Thymus (tissue), 11 donors: ENCODE measurements around the gene CFAP157. TPM values are rescaled to one million over a fixed set of nuclear protein-coding genes. Genes with fewer than 3 reads are reported as not detected.

ENCODE experiments used
- DNase-seq, 9 donors: peaks; one replicate each; pipeline ENCODE4 v3.0.0-alpha.2; 2013; ENCODE audit warnings: low spot score in 9 of 9, low read depth in 6 of 9, missing footprints in 1 of 9
- H3K27ac ChIP-seq, 2 donors: one replicate each; pipeline ENCODE4 v1.5.1; 2013; ENCODE audit warnings: control low read depth in 1 of 2, low read depth in 1 of 2, low read length in 1 of 2, mild to moderate bottlenecking in 1 of 2, moderate library complexity in 1 of 2
- H3K27me3 ChIP-seq, 2 donors: one replicate each; pipeline ENCODE4 v1.5.1; 2013; ENCODE audit warnings: low read length in 1 of 2; ENCODE audit not compliant: control insufficient read depth in 2 of 2, insufficient read depth in 1 of 2
- H3K36me3 ChIP-seq, 2 donors: one replicate each; pipeline ENCODE4 v1.5.1; 2013; ENCODE audit warnings: low read length in 1 of 2, mild to moderate bottlenecking in 1 of 2, moderate library complexity in 1 of 2; ENCODE audit not compliant: control insufficient read depth in 2 of 2, insufficient read depth in 2 of 2
- H3K4me1 ChIP-seq, 2 donors: one replicate each; pipeline ENCODE4 v1.5.1; 2013; ENCODE audit warnings: low read length in 2 of 2; ENCODE audit not compliant: control insufficient read depth in 2 of 2, insufficient read depth in 2 of 2
- H3K4me3 ChIP-seq, 2 donors: one replicate each; pipeline ENCODE4 v1.5.1; 2013; ENCODE audit warnings: low read length in 2 of 2, control low read depth in 1 of 2, mild to moderate bottlenecking in 1 of 2
- H3K9me3 ChIP-seq, 2 donors: one replicate each; pipeline ENCODE4 v1.5.1; 2013; ENCODE audit warnings: low read length in 1 of 2, mild to moderate bottlenecking in 1 of 2; ENCODE audit not compliant: control insufficient read depth in 2 of 2, insufficient read depth in 1 of 2
- WGBS: extraction: QIAGEN DNeasy Blood & Tissue Kit; methylation state at CpG from one replicate; pipeline ENCODE4 v1.1.7; 2013; 5-methylcytosine and 5-hydroxymethylcytosine counted together
- polyA plus RNA-seq: library from polyadenylated mRNA; stranded (reverse); fragments of 200-250 nt; gene quantifications from one replicate; pipeline ENCODE4 v1.2.3, GENCODE V29; 2013
- total RNA-seq: library from RNA; stranded (reverse); fragments of 120-200 nt; gene quantifications from one replicate; pipeline ENCODE4 v1.2.4, GENCODE V29; 2013
- donor health status: healthy.

The CFAP157 gene
- total and polyA plus RNA-seq, 2 donors: 0.05 to 0.62 TPM

DNA sequence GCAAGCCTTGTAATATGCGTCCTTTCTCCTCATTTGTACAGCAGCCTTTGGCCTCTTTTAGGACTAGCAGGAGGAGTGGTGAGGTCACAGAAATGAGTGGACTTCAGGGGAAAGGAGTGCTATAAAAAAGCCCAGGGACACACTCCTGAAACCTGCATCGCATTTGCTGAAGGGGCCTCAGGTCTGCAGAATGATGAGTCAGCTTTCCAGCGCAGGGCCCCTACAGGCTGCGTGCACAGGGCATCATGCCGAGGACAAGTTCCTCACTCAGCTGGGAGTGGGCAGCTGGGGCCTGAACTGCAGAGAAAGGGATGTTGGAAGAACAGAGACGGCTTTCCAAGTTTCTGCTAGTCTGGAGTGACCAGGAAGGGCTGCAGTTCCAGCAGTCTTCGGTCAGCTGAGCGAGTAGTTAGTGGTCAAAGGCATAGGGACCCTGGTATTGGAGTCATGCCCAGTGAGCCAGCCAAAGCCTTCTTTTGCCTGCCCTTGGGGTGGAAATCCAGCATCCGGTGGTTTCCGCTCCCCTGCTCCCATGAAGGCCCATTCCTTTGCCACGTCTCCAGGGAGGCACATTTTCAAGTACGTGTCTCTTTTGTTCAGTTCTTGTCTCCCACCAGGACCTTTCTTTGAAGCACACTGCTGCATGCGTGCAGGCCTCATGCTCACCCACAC is 17.3 kb upstream of the CFAP157 start:
- Histone ChIP-seq H3K9me3 (no peaks in the 10 kb centered on the region), H3K36me3 (no peaks in the 10 kb centered on the region), H3K27me3 (no peaks in the 10 kb centered on the region), H3K4me1 (no peaks in the 10 kb centered on the region), H3K27ac (no peak overlapping the region), H3K4me3 (no peak overlapping the region)
- whole genome bisulfite sequencing: 90% methylated on average over 13 of the region's 13 CpGs
- DNase-seq: no peak

DNA sequence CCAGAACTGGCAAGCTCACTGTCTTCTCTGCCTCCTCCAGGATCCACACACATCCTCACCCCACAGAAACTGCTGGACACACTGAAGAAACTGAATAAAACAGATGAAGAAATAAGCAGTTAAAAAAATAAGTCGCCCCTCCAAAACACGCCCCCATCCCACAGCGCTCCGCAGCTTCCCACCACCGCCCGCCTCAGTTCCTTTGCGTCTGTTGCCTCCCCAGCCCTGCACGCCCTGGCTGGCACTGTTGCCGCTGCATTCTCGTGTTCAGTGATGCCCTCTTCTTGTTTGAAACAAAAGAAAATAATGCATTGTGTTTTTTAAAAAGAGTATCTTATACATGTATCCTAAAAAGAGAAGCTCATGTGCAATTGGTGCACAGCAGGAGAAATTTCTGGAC is 16.1 kb upstream of the CFAP157 start:
- no peaks in the 10 kb centered on the region for H3K36me3 ChIP-seq
- 96% methylated on average over 10 of the region's 10 CpGs for WGBS
- DNase-seq: no peak

DNA sequence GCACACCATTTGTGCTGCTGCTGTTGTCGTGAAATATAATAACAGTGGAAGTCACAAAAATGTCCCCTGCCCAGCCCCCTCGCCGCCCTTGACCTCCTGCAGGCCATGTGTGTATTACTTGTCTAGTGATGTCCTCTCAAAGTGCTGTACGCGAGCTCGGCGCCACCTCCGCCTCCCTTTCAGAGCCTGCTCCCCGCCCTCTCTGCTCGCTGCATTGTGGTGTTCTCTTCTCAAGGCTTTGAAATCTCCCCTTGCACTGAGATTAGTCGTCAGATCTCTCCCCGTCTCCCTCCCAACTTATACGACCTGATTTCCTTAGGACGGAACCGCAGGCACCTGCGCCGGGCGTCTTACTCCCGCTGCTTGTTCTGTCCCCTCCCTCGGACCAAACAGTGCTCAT is 14.7 kb upstream of the CFAP157 start:
- no peak for DNase-seq
- 95% methylated on average over 20 of the region's 20 CpGs for WGBS
- Histone ChIP-seq H3K4me1 (no peaks in the 10 kb centered on the region), H3K36me3 (no peaks in the 10 kb centered on the region), H3K4me3 (no peak overlapping the region), H3K27ac (no peak overlapping the region), H3K27me3 (no peaks in the 10 kb centered on the region), H3K9me3 (no peaks in the 10 kb centered on the region)

More for the DNA sequence above, 16.1 kb upstream of the CFAP157 start:
- H3K27me3 ChIP-seq: no peaks in the 10 kb centered on the region
- no peak overlapping the region for H3K27ac ChIP-seq
- H3K4me3 ChIP-seq: no peak overlapping the region
- H3K4me1 ChIP-seq: no peaks in the 10 kb centered on the region
- no peaks in the 10 kb centered on the region for H3K9me3 ChIP-seq

DNA sequence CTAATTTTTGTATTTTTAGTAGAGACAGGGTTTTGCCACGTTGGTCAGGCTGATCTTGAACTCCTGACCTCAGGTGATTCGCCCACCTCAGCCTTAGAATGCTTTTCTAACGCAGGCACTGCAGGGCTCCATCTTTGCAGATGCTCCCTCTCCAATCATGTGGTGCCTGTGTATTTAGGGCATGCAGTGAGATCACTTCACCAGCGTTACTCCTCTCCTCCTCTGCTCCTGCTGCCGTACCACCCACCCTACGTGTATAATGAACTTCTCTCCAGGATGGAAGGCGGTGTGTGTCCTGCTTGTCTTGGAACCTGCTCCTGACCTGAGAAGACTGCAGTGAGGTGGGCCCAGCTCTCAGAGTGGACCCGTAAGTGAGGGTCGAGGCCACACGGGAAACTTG is 13.6 kb upstream of the CFAP157 start:
- Histone ChIP-seq H3K36me3 (no peaks in the 10 kb centered on the region), H3K27me3 (no peaks in the 10 kb centered on the region), H3K9me3 (no peaks in the 10 kb centered on the region), H3K4me3 (no peak overlapping the region), H3K4me1 (no peaks in the 10 kb centered on the region), H3K27ac (no peak overlapping the region)
- DNase-seq: no peak
- WGBS: 96% methylated on average over 10 of the region's 10 CpGs

DNA sequence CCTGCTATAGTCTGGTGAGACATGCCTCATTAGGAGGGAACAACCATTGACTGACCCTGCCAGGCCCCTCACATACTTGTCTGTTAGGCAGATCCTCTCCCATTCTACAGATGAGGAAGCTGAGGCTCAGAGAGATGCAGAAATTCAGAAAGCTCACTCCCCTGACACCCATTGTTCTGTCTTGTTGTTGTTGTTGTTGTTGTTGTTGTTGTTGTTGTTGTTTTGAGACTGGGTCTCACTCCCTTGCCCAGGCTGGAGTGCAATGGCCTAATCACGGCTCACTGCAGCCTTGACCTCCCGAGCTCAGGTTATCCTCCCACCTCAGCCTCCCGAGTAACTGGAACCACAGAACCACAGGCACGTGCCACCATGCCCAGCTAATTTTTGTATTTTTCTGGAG is 13.1 kb upstream of the CFAP157 start:
- WGBS: 97% methylated on average over 4 of the region's 4 CpGs
- H3K27me3 ChIP-seq: no peaks in the 10 kb centered on the region
- H3K36me3 ChIP-seq: no peaks in the 10 kb centered on the region
- peaks cover 0 to under 1% of the 10 kb centered on the region in 2 donors for H3K4me1 ChIP-seq
- no peak for DNase-seq
- no peaks in the 10 kb centered on the region for H3K9me3 ChIP-seq
- no peak overlapping the region for H3K27ac ChIP-seq
- H3K4me3 ChIP-seq: no peak overlapping the region

DNA sequence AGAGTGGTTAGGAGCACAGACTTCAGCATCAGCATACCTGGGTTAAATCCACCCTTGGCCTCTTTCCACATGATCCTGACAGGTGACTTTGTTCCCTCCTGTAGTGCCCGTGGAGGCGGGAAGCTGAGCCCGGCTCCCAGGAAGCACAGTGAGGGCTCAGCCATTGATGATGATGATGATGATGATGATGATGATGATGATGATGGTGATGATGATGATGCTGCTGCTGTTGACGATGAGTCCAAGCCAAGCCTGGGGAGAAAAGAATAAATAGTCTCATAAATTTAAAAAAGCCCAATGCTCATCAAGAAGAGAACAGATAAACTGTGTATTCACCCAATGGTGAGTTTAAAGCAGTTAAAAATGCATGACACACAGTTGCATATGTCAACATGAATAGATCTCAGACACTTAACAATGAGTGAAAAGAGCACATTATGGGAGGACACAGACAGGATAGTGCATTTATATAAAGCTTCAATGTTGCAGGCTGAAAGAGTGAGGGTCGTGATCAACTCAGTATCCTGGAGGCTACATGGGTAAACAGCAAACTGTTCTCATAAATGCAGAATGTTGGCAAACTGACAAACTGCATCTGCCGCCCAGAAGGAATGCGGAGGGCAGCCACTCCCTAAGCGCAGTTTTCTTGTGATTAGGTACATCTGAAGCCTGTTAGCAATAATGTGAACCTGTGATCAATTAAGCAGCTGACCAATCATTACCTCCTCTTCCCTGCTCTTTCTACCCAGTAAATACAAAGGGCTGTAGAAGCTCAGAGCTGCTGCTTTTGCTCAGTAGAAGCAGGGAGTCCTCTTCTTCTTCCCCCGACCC is 11.7 kb upstream of the CFAP157 start:
- Histone ChIP-seq H3K27ac (no peak overlapping the region), H3K27me3 (peaks cover 0 to 6% of the 10 kb centered on the region in 2 donors), H3K4me3 (no peak overlapping the region), H3K9me3 (no peaks in the 10 kb centered on the region), H3K4me1 (peaks cover 0 to 14% of the 10 kb centered on the region in 2 donors), H3K36me3 (no peaks in the 10 kb centered on the region)
- WGBS: 92% methylated on average over 9 of the region's 9 CpGs
- DNase-seq: no peak

DNA sequence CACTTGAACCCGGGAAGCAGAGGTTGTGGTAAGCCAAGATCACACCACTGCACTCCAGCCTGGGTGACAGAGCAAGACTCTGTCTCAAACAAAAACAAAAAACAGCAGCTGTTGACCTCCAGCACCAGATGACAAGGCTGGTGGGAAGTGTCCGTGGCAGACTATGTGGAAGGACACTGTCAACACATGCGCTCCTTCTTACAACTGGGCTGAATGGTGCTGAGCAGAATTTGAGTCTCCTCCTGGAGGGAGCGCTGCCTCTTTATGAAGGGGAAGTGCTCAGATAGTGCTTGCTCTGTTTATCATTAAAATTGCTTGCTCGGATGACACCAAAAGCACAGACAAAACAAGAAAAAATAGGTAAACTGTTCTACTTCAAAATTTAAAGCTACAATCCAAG is 9.2 kb upstream of the CFAP157 start:
- no peak overlapping the region for H3K27ac ChIP-seq
- 92% methylated on average over 5 of the region's 5 CpGs for WGBS

DNA sequence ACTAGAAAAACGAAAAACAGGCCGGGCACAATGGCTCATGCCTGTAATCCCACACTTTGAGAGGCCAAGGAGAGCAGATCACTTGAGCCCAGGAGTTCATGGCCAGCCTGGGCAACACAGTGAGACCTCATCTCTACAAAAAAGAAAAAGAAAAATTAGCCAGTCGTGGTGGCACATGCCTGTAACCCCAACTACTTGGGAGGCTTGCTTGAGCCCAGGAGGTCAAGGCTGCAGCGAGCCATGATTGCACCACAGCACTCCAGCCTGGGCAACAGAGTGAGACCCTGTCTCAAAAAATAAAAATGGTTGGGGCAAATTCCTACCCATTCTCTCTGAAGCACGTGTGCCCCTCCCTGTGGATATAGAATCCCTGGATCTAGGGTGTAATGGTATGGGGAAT is 8.4 kb upstream of the CFAP157 start:
- Histone ChIP-seq H3K27me3 (peaks cover 0 to 7% of the 10 kb centered on the region in 2 donors), H3K9me3 (no peaks in the 10 kb centered on the region), H3K4me1 (peaks cover 0 to 16% of the 10 kb centered on the region in 2 donors), H3K27ac (peak overlapping the region in 1 of 2 donors; percentile 2), H3K36me3 (no peaks in the 10 kb centered on the region), H3K4me3 (no peak overlapping the region)
- WGBS: 96% methylated on average over 5 of the region's 5 CpGs
- no peak for DNase-seq

More for the DNA sequence above, 9.2 kb upstream of the CFAP157 start:
- no peak overlapping the region for H3K4me3 ChIP-seq
- H3K9me3 ChIP-seq: no peaks in the 10 kb centered on the region
- no peaks in the 10 kb centered on the region for H3K36me3 ChIP-seq
- no peak for DNase-seq
- H3K27me3 ChIP-seq: peaks cover 0 to 7% of the 10 kb centered on the region in 2 donors
- H3K4me1 ChIP-seq: peaks cover 0 to 15% of the 10 kb centered on the region in 2 donors

DNA sequence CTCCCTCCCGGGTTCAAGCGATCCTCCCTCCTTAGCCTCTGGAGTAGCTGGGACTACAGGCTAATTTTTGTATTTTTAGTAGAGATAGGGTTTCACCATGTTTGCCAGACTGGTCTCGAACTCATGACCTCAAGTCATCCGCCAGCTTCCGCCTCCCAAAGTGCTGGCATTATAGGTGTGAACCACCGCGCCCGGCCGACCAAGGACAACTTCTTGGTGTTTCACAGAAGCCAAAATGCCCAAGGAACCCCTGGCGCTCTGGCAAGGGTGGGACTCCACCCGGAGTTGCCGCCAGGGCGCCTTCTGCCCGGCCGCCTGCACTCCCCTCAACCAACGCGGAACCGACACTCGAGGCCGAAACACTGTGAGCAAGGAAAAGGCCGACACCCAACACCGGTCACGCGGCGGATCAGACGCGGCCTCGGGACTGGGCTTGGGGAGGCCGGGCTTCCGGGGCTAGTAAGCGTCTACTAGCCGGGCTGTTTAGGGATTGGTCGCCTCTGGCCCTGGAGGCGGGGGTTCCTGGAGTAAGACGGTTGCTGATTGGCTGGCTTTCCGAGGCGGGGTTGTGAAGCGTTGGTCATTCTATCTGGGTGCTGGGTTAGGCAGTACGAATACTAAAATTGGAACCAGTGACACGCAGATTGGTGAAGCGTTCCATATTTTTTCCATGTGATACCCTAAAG is 7.7 kb upstream of the CFAP157 start:
- no peaks in the 10 kb centered on the region for H3K9me3 ChIP-seq
- DNase-seq: peak; percentile 60 to 93 (median 82)
- no peaks in the 10 kb centered on the region for H3K36me3 ChIP-seq
- 18% methylated on average over 41 of the region's 41 CpGs for WGBS
- H3K4me1 ChIP-seq: peaks cover 0 to 22% of the 10 kb centered on the region in 2 donors
- peak overlapping the region; percentile 6 to 71 for H3K27ac ChIP-seq
- H3K4me3 ChIP-seq: peak overlapping the region; percentile 43 to 55
- H3K27me3 ChIP-seq: peaks cover 0 to 7% of the 10 kb centered on the region in 2 donors
